HG03135 (cell line): ENCODE measurements around the gene DYNC1I2.
"Not testable (repeated sequence)": the region's sequence is repeated elsewhere in the genome, so short reads cannot be mapped to it uniquely, and the experiment has no call there.

Experiments used
- ATAC-seq: cut with Tn5 transposase; IDR thresholded peaks from one replicate; pipeline ENCODE4 v1.9.1; 2021; ENCODE audit warnings: mild to moderate bottlenecking, moderate library complexity; ENCODE audit not compliant: unreplicated experiment

DYNC1I2 gene

DNA sequence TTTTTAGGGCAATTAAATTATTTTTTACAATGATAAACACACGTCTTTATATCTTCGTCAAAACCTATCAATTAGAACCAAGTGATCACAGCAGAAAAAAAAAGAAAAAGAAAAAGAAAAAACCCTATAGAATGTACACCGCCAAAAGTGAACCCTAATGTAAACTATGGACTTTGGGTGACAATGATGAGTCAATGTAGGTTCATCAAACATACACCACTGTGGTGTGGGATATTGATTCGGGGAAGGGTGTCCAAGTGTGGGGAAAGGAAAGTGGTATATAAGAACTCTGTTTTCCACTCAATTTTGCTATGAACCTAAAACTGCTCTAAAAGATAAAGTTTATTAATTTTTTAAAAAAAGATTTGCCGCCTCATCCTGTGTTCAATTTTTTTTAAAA lies 85.1 kb downstream of the DYNC1I2 start:
- ATAC-seq, result no peak

DNA sequence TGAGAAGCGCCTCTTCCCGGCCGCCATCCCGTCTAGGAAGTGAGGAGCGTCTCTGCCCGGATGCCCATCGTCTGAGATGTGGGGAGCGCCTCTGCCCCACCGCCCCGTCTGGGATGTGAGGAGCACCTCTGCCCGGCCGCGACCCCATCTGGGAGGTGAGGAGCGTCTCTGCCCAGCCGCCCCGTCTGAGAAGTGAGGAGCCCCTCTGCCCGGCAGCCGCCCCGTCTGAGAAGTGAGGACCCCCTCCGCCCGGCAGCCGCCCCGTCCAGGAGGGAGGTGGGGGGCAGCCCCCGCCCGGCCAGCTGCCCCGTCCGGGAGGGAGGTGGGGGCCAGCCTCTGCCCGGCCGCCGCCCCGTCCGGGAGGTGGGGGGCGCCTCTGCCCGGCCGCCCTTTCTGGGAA lies 87.3 kb downstream of the DYNC1I2 start:
- not testable (repeated sequence) for ATAC-seq

DNA sequence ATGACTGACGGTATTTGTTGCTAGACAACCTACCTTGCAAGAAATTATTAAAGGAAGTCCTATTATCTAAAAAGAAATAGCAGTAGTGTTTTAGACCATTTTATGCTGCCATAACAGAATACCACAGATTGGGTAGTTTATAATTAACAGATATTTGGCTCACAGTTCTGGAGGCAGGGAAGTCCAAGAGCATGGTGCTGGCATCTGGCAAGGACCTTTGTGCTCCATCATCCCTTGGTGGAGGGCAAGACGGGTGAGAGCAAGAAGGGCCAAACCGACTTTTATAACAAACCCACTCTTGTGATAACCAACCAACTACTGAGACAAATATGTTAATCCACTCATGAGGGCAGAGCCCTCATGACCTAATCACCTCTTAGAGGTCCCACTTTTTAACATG lies 91.2 kb downstream of the DYNC1I2 start:
- no peak for ATAC-seq

DNA sequence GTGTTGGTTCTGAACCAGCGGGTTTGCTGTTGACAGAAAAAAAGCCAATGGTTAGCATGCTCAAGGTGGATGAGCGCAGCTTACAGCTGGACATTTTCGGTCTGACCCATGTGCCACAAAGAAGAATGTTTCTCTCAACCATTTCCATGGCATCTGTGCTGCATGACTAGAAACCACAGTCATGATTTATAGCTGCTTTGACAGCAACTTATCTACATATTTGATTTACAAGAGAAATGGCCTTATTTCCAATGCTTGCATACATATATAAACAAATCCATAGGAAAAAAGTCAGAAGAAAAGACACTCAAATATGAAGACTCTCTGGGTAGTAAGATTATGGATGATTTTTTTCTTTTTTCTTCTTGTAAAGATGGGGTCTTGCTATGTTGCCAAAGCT lies 98.2 kb downstream of the DYNC1I2 start:
- no peak for ATAC-seq

DNA sequence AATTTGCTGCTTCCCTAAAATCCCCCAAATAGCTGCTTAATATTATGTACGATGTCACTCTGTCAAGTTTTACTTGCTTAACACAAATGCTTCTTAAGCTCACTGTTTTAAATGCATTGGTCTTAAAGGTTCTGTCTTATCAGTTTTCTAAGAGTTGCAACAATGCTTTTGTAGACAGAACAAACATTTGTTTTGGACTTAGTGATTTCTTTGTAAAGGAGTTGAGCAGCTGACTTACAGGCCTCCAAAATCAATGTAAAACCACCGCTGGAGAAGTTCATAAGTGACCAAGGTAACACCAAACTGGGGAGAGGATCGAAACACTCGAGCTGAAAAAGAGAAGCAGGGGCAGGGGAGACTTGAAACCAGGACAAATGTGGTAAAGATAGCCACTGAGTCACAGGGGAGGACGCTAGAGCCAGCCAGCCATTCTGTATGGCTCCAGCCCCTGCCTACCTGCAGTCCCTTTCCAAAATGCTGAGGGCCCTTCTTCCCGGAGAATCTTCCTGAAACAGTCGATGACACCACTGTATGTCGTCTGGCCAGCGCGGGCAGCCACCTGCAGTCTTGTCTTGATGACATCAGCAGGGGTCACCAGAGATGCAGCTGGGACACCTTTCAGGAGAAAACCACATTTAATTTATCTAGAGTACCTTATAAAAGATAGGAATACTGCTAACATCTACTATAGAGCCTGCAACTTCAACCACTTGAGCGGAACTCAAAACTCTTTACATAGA lies 100.2 kb downstream of the DYNC1I2 start:
- no peak for ATAC-seq

DNA sequence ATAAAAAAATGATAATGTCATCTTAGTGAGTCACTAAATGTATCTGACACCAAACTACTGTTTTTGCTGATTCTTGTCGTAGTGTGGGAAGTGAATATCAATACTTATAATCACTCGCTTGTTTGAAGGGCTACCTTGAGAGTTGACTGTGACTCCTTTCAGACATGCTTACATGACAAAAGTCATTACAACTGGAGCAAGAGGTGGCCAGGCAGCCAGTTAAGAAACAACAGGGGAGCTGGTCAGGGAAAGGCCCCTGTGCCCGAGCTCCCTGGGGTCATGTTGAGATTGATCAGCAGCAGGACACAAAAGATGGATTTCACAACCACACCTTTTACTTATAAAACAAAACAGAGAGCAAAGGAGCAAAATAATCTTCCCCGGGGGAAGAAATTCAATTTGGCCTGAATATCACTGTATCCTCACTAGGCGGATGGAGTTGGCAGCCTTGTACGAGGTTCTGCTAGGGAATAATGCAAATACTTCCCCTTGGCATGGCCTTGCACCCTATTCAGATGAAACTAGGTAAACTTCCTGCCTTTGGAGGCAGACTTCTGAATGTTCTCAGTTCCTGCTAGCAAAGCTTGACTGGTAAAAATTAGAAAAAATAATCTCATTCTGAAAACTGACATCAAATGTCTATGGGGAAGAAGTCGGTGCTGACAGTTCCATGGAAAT lies 101.2 kb downstream of the DYNC1I2 start:
- no peak for ATAC-seq

DNA sequence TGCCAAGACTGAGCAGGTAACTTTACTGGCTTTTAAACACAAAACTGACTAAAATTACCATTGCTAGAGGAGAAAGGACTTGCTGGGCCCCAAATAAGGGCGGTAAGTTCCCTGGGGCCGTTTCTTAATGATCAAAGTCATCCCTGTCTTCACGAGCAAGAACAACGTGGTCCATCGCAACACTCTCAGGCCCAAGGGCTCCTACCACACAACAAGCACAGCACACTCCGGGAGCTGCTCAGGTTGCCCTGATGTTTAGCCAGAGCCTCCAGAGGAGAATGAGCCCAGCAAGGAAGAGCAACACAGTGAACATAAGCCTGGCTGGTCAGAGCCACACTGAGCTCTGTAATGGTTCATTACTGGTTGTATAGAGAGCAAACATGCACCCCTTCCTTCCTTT lies 102.7 kb downstream of the DYNC1I2 start:
- ATAC-seq, result no peak

DNA sequence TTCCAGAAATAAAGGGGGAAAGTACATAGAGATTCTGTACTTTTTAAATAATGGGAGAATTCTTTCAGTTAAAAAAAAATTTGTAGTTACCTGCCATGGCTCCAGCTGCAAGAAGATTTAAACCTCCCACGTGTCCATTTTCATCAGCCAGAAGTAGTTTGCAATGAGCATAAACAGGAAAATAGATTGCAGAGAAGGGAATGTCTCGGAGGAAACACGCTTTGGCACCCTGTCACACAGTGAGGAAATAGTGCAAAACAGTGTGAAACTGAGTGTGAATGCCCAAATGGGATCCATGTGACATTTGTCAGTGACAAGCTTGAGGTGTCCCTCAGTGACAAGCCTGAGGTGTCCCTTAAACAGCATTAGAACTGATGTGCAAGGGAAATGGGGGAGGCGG lies 104.1 kb downstream of the DYNC1I2 start:
- no peak for ATAC-seq

DNA sequence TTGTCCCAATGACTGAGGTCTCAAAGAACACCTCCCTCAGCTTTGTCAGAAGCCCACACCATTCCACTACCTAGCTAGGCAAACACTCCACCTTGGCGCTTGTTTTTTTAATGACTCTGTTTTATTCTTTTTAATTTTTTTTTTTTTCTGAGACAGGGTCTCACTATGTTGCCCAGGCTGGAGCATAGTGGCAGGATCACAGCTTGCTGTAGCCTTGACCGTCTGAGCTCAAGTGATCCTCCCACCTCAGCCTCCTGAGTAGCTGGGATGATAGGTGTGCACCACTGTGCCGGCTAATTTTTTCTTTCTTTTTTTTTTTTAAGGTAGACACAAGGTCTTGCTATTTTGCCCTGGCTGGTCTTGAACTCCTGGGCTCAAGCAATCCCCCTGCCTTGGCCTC lies 104.9 kb downstream of the DYNC1I2 start:
- ATAC-seq, result no peak

DNA sequence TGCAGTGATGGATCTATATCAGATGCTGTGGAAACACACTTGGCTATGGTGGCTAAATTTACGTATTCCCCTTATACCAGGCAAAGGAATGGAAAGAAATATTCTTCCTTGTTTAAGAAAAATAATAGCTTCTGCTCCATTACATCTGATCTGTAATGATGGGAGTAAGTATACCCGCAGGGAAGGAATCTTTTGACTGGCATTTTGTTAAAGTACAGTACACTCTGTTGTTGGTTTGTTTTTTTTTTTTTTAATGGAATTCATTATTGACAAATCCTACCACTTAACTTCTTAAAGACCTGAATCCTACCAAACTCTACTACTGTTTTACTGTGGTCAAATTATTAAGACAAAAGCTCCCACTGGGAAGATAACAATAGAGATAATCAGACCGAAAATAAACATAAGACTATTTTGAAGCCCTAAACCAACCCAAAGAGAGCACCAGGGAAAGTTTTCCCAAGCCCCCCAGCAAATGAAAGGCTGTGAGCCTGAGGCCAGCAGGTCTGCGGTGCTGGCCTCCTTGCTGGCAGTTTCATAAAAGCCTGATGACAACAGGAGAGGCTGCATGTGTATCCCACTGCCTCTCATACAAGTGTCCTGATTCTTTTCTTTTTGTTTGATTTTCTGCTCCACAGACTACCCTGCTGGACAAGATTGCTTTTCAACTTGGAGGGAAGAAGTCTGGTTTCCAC lies 105.8 kb downstream of the DYNC1I2 start:
- ATAC-seq, result no peak

DNA sequence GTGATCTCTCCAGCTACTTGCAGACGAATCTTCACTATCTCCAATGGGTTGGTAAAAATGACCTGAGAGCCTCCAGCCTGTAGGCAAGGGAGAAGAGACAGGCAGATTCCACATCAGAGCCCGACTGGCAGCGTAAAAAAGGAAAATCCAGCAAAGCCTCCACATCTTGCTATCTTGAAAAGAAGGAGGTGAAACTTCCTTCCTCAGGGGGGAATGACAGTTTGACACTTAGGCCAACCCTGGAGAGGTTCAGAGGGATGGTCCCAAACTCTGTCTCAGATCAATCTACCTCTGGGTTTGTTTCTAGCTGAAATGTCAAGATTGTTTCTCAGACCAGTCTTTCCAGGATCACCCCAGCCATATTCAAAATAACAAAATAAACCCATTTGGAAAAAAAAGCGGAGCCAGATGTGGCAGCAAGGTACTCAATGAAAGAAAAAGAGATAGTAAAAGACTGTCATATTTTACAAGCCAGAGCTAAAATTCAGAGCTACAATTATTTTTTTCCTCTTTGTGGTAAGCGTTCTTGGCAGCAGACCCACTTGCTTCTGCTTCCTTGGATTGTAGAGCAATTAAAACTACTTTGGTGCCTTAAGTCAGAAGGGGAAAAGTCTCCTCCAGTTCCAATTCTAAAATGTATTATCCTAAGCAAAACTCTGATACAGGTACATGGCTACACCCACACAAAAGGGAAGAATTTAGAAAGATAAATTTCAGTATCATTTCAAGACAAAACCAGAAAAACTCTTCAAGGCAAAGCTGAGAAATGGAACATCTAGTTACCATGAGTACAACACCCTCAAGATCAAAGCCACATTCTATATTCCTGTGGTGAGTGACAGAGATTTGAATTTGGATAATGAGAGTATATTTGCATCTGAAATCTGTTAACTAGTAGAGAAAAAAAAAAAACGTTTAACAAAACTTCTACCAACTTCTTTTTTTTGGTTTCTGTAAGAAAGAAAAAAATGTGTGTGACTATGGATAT lies 106.7 kb downstream of the DYNC1I2 start:
- no peak for ATAC-seq

DNA sequence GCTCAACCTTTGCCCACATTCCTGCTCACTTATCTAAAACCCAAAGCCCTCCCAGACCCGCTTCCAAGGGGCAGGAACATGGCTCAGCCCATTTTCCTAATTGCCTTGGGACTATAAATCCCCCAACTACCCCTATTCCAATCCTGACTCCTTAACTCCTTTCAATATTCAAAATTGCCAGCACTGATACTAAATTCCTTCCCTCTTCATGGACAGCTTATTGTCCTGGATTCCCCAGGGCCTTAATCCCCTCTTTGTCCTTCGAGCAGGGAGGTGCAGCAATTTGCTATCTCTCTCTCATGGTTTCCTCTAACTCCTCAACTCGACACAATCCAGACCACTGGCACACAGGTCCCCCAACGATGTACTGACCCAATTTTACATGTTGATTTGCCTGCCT lies 107.6 kb downstream of the DYNC1I2 start:
- no peak for ATAC-seq
